NCI-H2081 treated with DMSO at 0.1 percent for 48 hours (cell line): ENCODE measurements around the gene SMIM20.
"Not testable (repeated sequence)": the region's sequence is repeated elsewhere in the genome, so short reads cannot be mapped to it uniquely, and the experiment has no call there.

Source experiments
- DNase-seq: peaks from one replicate; lab custom pipeline; 2025; lab: John Stamatoyannopoulos, UW

Gene SMIM20

DNA sequence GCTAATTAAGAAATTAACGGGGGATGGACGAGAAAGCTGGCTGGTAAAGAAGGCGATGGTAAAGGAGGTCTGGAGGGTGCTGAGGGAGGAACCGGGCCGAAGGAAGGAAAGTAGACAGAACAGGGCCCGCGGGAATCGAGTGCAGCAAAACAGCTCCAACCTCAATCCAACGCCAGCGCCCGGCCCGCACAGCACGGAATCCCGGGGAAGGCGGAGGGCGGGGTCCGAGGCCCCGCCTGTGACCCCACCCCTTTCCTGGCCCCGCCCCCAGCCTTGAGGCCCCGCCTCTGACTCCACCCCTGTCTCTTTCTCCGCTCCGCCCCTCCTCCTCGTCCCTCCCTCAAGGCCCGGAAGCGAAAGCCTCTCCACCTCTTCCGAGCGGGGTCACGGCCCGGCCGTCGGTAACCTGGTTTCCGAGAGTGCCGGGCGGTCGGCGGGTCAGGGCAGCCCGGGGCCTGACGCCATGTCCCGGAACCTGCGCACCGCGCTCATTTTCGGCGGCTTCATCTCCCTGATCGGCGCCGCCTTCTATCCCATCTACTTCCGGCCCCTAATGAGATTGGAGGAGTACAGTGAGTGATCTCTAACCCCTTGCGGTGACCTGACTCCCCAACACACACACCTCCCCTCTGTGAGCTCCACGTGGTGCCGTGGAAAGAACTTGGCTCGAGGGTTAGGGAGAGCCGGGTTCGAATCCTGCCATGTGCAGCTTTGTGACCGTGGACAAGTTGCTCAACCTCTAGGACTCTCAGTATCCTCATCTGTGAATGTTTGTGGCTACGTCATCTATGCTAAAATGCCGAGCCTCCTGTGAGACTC is at the start of gene SMIM20:
Gene SMIM20, plus strand, starts transcription at position 370 of the 819 bp plus-strand sequence. Its CDS starts 94 bp downstream, at position 464.
- peak; percentile 32 for DNase-seq

DNA sequence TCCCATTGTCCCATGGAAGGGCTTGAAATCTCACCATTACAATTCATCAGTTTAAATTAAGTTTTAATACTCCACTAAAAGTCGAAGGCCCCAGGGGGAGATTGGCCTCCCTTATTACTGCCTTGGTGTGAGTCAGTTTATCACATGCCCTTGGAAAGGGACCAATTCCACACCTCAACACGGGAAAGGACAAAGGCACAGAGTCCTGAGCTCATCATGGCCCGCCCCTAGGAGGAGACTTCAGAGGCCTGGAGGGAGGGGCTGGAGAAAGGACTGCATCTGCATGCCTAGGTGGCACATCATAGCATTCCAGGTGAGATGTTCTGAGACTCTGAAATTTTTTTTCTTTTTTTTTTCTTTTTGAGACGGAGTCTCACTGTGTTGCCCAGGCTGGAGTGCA is 48.4 kb upstream of the SMIM20 start:
- DNase-seq: no peak

DNA sequence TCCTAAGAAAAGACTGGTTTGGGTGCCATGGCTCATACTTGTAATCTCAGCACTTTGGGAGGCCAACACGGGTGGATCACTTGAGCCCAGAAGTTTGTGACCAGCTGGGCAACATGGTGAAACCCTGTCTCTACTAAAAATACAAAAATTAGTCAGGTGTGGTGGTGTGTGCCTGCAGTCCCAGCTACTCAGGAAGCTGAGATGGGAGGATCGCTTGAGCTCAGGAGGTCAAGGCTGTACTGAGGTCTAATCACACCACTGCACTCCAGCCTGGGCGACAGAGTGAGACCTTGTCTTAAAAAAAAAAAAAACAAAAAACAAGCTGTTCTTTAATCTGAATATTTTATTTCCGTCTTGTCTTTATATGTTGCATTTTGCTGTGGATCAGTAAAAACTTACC is 47.6 kb upstream of the SMIM20 start:
- not testable (repeated sequence) for DNase-seq

DNA sequence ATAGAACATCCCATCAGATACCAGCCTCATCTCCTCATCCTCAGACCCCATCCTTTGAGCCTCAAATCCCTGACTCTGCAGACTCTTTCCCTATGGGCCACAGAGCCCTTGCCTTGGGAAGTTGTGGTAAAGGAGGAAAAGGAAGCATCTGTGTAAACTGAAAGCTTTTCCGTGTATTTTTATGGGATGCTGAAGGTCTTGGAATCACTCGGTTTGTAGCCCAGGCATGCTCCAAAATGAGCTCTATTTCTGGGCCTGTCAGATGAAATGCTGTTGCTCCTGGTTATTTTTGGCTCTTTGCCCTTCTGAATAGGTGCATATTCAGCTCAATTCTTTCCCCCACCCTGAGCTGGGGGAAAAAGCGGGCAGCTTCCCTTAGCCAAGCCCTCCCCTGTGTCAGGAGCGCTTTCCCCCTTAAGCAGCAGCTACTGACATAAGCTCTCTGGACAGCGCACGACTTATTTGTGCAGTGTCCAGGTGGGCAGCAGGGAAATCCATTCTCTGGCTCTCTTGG is 46.2 kb upstream of the SMIM20 start:
- DNase-seq: no peak

DNA sequence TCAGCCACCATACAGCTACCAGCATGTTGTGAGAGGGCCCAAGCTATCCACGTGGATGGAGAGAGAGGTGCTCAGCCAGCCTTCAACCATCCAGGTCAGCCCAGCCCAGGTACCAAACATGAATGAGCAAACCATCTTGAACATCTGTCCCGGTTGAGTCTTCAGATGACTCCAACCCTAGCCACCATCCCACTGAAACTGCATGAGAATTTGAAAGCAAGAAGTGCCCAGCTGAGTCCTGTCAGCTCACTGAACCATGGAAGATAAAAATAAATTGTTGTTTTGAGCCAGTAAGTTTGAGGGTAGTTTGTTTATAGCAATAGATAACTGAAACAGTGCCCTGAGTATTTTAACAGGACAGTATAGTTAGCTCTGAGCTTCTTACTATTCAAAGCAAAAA is 43.9 kb upstream of the SMIM20 start:
- DNase-seq: no peak

DNA sequence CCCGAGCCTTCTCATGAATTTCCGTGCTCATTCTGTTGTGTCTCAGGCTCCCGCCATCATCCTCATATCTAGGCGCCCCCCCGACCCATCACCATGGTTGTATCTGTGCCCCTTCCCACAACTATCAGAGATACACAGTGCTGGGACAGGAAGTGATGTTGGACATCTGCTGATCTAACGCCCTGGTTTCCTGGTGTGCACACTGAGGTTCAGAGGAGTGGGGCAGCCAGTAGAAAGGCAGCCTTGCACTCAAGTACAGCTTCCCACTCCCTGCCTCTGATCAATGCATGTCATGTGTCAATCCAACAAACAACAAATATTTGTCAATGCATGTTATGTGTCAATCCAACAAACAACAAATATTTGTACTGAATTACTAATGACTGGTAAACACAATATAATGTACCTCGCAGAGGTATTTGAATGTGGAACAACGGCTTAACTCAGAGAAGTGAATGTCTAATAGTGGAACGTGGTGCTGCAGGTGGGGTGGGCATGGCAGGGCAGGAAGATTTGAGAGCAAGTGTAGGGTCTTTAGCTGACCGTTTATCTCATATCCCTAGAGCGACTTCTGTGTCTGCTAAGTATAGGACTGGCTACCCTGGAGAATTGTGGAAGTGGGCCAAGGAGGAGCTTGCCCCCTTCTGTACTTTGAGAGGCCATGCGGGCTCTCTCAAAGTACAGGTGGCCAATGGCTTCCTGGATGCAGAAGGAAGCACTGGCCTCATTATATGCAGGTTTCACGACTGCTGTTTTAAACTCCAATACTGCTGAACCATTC is 41.0 kb upstream of the SMIM20 start:
- no peak for DNase-seq

DNA sequence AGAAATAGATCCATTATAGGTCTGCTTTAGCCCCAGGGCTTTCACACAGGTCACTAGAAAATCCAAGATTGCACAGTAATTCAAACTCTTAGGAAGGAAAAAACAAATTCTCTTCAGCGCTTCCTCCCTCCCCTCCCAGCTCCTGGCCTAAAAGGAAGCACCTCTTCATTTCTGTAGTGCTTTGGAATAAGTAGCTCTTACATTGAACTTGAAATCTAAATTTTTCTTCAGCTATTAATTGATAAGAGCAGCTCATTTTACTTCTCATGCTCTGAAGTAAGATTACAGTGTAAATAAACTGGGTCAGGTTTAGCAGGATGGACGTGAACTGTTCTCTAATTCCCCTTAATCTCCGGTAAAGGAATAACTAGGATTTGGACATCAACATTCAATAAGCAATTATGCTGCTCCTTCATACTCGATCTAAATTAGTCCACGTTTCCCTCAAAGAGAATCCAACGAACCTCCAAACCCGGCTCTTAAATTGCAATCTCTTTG is 40.3 kb upstream of the SMIM20 start:
- no peak for DNase-seq

DNA sequence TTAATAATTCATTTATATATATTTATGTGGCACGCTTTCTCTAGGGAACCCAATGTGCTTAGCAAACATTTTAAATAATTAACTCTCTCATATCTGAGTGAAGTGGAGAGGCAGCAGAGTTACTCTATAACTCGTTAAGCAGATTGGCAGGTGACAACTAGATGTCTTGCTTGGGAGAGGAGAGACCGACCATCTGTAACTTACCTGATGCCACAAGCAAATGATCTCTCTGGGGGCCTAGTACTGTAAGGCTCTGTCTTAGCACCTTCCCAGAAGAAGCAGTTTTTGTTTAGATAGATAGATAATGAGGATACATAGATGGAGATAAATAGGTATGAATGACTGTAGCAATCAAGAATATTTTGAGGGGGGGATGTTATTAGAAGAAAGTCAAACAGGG is 39.4 kb upstream of the SMIM20 start:
- DNase-seq: no peak

DNA sequence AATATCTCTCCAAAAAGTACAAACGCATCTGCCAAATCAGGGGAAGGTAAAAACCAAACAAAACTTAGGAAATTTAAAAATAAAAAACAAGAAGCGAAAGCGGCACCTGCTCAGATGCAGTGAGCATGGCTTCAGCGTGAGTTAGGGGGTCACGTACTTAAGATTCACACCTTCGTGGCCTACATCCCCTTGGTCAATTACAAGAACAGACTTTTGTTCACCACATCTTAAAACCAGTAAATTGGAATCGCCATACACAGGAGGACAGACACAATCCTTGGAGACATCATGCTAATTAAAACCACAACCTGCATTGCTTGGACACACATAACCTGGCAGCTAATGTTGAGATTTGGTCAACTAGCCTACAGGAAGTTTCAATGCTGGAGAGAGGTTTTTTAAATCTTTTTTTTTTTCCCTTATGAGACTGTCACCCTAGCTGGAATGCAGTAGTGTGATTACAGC is 38.7 kb upstream of the SMIM20 start:
- no peak for DNase-seq

DNA sequence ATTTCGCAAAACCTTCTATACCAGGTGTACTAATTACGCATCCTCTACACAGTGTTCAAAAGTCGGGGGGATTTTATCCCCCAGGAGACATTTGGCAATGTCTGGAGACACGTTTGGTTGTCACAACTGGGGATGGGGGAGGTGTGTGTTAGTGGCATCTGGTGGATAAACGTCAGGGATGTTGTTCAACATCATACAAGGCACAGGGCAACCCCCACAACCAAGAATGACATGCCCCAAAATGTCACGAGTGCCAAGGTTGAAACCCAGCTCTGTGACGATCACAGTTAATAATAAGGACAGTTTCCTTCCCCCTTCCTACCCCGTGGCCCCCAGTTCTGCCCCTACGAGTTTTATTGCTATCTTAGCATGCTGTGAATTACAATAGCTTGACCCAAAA is 35.3 kb upstream of the SMIM20 start:
- DNase-seq: no peak

DNA sequence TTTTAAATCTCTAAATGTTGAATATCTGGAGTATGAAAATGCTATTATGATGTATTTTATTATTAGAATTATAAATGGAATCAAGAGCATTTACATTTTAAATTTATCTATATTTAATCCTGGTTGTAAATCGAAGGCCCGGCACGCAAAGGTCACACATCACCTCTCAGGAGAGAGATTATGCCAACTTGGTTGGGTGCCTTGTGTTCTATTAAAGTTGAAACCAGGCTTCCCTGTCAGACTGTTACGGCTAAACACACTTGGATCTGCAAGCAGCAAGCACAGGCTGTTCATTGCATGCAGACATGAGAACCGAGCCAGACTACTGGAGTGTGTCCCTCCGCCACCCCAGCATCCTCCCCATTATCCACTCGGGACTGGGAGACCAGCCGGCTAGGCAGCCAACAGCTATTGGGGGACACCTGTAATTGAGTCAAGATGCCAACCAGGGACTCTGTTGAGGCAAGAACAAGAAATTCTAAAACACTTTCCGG is 34.9 kb upstream of the SMIM20 start:
- no peak for DNase-seq

DNA sequence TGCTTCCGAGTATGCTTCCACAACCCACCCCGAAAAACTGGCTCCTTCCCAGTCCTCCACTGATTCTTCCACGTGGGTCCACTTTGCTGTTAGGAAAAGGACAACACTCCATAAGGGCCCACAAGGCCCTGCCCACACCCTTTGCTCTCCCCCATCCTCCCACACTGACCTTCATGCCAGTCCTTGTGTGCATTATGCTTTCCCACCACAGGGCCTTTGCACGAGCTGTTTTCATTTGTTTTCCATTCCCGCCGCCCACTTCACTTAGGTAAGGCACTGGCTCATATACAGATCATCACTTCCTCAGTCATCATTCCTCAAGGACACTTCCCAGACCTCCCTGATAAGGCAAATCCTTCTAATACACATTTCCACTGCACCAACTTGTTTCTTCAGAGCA is 34.4 kb upstream of the SMIM20 start:
- no peak for DNase-seq

DNA sequence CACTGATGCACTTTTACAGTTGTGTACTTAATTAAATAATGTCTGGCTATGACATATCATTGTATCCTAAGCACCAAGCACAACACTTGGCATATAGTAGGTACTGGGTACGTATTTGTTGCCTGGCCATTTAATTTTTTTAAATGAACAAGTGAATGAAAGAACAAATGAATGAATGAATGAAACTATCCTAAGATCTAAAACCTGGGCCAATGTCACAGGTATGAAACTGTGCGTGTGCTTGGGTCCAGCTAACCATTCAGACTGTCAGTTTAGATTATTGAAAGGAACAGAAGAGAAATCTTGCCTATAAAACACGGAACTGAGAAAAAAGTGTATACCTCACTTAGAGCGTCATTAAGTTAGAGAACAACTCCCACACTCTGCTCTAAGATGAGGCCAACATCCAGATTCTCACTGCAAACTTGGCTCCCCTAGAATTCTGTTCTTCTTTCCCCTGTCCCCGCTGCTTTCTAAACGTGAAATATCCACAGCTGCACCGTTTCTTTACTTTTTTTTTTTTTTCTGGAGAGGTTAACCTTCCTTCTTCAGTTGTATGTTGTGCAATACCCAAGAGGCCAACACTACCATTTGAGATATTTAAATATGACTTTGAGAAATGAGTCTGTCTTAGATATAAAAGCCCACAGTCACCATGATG is 33.9 kb upstream of the SMIM20 start:
- no peak for DNase-seq

DNA sequence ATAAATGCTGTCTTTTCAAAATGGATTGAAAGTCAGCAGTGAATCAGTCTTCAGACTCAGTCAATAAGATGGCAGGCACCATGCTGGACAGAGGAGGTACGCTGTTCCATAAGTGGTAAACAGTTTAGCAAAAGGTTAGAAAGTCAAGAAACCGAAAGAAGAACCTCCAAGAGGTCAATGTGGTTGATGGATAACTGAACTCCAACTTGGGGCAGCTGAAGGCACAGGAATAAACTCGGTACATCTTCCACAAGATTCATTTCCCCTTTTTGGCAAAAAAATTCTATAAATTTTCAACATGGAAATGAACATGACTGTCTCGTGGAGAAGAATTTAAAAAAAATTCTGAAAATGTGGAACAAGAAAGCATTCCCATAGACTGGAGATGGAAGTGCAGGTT is 32.8 kb upstream of the SMIM20 start:
- no peak for DNase-seq

DNA sequence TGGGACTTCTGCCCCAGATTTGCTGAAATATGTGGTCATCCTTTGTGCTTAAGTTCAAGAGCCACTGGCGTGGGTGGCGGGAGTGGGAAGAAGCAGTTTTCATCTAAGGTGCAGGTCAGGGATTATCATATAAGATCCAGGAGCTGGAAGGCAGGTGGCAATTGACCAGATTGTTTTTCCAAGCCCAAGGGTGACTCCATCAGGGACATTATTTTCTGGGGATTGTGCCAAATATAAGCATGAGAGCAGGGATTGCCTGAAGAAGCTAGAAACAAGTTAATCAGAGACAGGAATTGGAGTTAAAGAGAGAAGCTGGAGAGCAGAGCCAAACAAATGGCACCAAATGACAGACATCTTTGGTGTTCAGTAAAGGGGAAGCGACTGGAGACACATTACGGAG is 31.8 kb upstream of the SMIM20 start:
- DNase-seq: no peak

DNA sequence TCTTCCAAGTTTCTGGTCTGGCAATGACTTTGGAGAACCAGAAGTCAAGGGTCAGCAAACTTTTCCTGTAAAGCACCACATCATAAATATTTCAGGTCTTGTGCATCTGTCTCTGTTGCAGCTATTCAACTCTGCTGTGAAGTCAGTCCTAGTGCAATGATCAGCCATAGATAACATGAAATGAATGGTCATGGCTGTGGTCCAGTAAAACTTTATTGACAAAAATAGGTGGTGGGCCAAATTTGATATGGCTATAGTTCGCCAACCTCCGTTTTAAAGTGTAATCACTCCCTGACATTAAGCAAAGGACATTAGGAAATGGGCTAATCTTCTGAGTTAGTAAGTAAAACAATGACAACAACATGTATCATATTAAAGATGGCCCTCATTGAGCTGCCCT is 30.5 kb upstream of the SMIM20 start:
- DNase-seq: no peak

DNA sequence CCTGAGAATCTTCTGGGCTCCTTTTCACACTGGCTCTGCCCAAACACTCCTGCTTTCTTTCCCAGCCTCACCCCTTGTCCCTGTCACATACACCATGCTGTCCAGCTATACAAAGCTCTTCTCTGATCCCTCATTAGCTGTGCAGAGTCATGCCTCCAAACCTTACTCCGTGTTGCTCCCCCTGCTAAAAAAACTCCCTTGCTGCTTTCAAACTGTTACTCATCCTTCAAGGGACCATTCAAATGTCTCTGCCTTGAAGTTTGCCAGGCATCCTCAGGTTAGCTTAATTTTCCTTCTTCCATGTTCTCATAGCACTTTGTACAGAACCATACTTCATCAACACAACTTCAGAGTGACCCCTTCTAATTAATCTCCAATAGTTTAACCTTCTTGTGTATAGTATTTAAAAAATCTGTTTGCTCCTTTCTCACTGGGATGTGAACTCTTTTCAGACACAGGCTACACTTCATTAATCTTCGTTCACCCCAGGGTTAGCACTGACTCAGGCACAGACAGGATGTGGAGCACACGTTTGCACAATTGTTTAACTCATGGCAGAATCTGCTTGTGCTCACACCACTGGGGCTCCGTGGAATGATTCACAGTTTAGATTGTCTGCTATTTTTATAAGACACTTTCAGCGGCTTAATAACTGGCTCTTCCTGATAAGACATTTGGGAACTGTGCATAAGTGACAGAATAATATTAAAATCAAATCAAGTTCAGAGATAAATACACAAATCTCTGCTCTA is 29.8 kb upstream of the SMIM20 start:
- DNase-seq: no peak

DNA sequence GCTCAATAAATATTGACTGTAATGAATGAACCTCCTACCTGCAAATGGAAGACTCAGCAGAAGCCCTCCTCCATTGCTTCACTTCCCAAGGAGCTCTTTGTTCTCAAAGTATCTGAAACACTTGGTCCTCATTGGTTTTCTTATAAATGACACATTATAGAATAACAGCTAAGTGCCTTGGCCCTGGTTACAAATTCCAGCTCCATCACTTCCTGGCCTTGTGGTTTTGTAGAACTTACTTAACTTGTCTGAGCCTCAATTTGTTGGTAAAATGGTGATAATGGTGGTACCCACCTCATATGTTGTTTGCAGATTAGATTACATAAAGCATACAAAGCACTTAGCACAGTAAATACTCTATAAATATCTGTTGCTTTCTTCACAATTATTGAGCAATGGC is 25.2 kb upstream of the SMIM20 start:
- DNase-seq: no peak

DNA sequence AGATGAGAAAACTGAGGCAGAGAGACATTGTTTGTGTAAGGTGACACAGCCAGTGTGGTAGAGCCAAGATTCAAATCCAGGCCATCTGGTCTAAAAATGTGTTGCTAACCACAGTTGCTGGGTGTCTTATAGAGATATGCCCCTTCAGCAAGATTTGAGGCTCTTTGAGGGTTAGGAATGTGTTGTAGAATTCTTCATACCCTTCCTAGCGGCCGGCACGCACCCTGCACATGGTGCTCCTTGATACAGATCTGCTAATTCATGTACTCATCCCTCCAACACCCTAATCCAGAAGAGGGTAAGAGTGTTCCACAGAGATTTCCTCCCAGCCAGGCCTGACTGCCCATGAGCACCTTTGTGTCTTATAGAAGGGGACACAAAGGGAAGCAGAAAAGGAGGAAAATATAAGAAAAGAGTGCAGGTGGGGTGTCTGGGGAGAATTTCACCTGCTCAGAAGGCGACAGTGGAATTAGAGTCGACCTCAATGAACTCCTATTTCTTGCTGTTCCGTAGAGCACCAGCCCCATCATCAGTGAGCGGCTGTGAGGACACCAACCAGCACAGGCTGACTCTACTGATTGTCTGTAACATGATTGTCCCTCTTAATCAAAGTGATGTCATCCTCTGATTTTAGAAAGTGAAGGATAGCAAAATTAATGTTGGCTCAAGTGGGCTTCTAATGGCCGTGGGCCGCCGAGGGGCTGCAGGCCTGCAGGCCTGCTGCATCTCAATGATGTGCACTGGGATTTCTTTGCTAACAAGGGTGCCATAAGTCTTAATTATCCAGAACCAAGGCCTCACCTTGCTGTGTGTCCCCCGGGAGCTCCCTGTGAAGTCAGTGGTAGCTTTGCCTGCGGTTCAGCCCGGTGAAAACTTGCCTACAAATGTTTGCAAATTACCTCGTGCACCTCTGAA is 24.2 kb upstream of the SMIM20 start:
- DNase-seq: no peak
